Stimulated activated CD4-positive, alpha-beta T cell treated with anti-CD3 and anti-CD28 coated beads, TNF-alpha, amount 100 ng/mL, for 4 hours (primary cell): ENCODE measurements around the gene TRIM45.
A peak's percentile ranks its signal among the peaks of the same experiment; 100 is the strongest.
"Not testable (repeated sequence)": the region's sequence is repeated elsewhere in the genome, so short reads cannot be mapped to it uniquely, and the experiment has no call there.

Experiments
- DNase-seq, 3 experiments: peaks; one replicate each; pipeline ENCODE4 v3.0.0-alpha.2; 2020; ENCODE audit warnings: low read depth in 3 of 3

The TRIM45 gene

GRCh38 chr1:117121589-117122329 is at the start of gene TRIM45:
Gene TRIM45, minus strand, starts transcription at chr1:117121749. Its CDS starts 548 bp downstream, at chr1:117121201.
- peak; percentile 62 to 79 (median 72) for DNase-seq

- DNase-seq = no peak
These were observed 48.5 kb upstream of the TRIM45 start for GRCh38 chr1:117169871-117170596.

GRCh38 chr1:117167402-117167801 is 45.9 kb upstream of the TRIM45 start:
- no peak for DNase-seq

GRCh38 chr1:117166076-117166475 is 44.5 kb upstream of the TRIM45 start:
- DNase-seq = no peak

GRCh38 chr1:117164209-117164608 is 42.7 kb upstream of the TRIM45 start:
- DNase-seq = no peak

- DNase-seq = no peak
These were observed 41.3 kb upstream of the TRIM45 start for GRCh38 chr1:117162816-117163215.

- DNase-seq = no peak
These were observed 40.3 kb upstream of the TRIM45 start for GRCh38 chr1:117161887-117162286.

- DNase-seq = not testable (repeated sequence)
These were observed 29.8 kb upstream of the TRIM45 start for GRCh38 chr1:117151305-117151704.

- DNase-seq = no peak
These were observed 28.8 kb upstream of the TRIM45 start for GRCh38 chr1:117150316-117150715.

- DNase-seq = no peak
These were observed 26.5 kb upstream of the TRIM45 start for GRCh38 chr1:117147856-117148588.

- DNase-seq = no peak
These were observed 25.8 kb upstream of the TRIM45 start for GRCh38 chr1:117147341-117147831.

GRCh38 chr1:117146575-117147340 is 25.2 kb upstream of the TRIM45 start:
- DNase-seq = no peak

- DNase-seq = no peak
These were observed 24.5 kb upstream of the TRIM45 start for GRCh38 chr1:117146072-117146471.

GRCh38 chr1:117143871-117144270 is 22.3 kb upstream of the TRIM45 start:
- DNase-seq = no peak

- no peak for DNase-seq
These were observed 21.6 kb upstream of the TRIM45 start for GRCh38 chr1:117143172-117143571.

GRCh38 chr1:117142200-117142599 is 20.7 kb upstream of the TRIM45 start:
- DNase-seq = no peak

- DNase-seq = no peak
These were observed 17.0 kb upstream of the TRIM45 start for GRCh38 chr1:117138561-117138960.

GRCh38 chr1:117138106-117138505 is 16.6 kb upstream of the TRIM45 start:
- DNase-seq = no peak

GRCh38 chr1:117137281-117137855 is 15.8 kb upstream of the TRIM45 start:
- DNase-seq = no peak

- DNase-seq = no peak
These were observed 15.2 kb upstream of the TRIM45 start for GRCh38 chr1:117136749-117137148.

GRCh38 chr1:117135329-117135728 is 13.8 kb upstream of the TRIM45 start:
- no peak for DNase-seq
